GM18505 (cell line): ENCODE results near the gene PRKCE.

ENCODE experiments used
- ATAC-seq: cut with Tn5 transposase; IDR thresholded peaks from one replicate; pipeline ENCODE4 v1.9.1; 2021; ENCODE audit not compliant: unreplicated experiment
- POLR2A ChIP-seq: IDR thresholded peaks from 4 replicates; pipeline ENCODE4 v1.6.1; 2011; ENCODE audit warnings: borderline replicate concordance; ENCODE audit not compliant: insufficient read depth, insufficient read length; ENCODE audit errors: extremely low read depth

PRKCE gene

DNA sequence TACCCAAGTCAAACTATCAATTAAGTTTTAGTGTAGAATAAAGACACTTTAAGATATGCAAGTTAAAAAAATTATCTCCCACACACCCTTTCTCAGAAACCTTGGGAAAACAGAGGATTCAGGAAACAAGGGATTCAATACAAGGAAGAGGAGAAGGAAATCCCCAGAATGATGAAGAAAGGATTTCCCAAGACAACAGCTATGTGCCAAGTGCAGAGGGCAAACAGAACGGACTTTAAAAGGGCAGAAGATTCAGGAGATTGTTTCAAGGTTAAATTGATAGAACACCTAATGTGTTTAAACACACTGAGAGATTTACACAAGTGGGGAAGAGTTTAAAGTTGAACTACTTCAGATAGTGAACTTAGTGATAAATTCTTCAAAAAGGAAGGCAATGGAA, 574.3 kb downstream of the PRKCE start:
- ATAC-seq: no peak
- no peak for TF ChIP-seq POLR2A

DNA sequence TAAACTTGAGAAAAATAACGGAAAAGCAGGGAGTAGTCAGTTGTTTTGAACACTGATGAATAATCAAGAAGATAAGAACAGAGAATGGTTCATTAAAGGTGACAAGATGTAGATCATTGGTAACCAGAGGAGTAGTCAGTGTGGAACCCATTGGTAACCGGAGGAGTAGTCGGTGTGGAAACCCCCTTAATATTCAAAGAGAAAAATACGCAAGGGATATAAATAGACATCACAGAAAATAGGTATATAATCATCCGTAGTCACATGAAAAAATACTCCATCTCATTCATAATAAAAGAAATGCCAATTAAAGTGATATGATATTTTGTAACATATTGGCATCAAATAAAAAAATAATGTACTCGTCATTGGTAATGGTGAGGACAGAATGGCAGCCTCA, 575.1 kb downstream of the PRKCE start:
- no peak for TF ChIP-seq POLR2A
- ATAC-seq: no peak

DNA sequence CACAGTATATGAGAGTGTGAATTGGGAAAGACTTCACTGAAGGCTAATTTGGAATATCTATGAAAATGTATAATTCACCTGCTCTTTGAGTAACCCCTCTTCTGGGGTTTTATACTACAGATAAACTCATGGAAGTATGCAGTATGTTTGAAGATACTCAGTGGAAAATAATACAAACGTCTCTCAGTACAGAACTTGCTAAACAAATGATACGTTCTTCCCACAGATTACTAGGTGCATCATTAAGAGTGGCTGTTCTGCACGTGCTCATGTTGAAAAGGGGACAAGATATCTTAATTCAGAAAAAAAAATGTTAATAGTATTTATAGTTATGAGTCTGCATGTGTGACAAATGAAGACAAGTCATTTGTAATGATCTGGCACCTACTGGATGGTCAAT, 575.5 kb downstream of the PRKCE start:
- no peak for ATAC-seq
- TF ChIP-seq POLR2A: no peak

DNA sequence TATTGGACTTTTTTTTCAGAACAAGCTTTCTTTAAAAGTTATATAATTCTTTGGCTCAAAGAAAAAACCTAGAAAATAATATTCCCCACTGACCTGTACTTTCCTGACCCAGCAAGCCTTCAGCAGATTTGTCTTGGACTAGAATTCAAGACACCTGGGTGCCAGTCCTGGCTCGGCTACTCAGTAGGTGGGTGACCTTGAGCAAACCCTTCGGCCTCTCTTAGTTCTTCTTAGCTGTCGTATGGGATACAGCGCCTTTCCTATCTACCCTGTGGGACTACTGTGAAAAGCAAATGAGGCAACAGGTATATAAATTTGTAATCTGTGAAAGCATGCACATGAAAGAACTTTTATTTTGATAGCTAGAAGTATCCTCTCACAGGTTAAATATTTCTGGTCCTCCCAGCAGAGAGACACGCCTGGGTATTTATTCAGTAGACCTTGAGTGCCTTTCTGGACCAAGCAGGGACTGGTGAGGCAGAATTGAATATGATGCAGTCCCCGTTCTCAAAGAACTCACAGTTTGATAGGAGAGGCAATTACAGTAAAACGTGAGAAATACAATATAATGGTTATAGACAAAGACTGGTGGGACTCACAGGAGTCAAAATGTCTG, 576.3 kb downstream of the PRKCE start:
- no peak for ATAC-seq

DNA sequence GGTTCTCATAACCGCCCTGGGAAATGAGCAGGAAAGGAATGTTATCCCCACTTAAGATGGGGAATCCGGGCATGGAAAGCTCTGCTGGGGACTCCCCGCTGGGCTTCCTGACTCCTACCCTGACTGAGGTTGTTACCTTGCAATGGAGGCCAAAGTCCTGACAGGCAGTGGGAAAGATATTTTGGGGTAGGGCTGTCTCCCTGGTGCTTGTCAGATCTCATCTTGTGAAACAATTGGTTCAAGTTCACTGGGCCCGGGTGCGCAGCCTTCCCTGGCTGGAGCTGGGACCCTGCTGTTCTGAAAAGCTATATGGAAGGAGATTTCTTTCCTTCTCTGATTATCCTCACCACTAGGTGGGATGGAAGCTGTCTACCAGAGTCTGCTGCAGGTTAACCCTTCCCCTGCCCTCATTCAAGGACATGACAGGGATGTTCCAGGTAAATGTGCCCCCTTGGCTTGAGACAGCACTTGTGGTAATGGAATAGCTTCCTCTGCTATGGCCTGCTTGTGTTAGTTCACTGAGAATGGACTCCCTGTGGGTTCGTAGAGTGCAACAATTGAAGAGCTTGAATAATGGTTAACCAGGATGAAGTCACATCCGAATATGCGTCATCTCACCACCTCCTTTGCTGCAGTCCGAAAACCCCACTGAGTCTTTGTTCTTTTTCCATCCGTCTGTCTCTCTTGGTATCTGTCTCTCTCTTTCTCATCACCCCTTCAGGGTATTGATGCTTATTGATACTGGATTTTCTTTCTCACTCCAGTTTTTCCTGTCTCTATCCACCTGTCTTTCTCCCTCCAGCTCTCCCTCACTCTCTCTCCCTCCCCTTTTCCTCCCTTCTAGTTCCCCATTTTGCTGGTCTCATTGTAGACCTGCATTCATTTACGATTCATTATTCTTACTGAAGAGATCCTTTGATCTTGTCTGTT, 577.9 kb downstream of the PRKCE start:
- TF ChIP-seq POLR2A: no peak
- peak; percentile 56 for ATAC-seq

More for the DNA sequence above, 576.3 kb downstream of the PRKCE start:
- TF ChIP-seq POLR2A: no peak

DNA sequence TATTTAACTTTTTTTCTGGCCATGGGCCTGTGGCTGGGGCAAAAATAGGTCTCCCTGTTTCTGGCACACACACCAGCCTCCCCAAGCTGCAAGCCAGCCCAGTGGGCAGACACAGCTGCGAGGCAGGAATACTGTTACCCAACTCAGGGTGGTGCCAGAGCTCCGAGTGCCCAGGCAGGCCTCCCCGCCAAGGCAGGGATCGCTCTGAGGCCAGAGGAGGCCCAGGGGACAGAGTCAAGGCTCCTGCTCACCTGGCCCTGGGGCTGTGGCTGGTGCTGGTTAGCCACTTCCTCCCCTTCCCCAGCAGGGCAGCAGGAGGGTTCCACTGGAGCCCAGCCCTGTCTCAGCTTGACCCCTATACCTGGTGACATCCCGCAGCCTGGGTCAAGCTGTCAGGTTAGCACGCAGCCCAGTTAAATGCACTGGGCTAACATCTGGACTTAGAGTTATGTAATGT, 578.7 kb downstream of the PRKCE start:
- peak; percentile 52 for ATAC-seq
- TF ChIP-seq POLR2A: no peak

DNA sequence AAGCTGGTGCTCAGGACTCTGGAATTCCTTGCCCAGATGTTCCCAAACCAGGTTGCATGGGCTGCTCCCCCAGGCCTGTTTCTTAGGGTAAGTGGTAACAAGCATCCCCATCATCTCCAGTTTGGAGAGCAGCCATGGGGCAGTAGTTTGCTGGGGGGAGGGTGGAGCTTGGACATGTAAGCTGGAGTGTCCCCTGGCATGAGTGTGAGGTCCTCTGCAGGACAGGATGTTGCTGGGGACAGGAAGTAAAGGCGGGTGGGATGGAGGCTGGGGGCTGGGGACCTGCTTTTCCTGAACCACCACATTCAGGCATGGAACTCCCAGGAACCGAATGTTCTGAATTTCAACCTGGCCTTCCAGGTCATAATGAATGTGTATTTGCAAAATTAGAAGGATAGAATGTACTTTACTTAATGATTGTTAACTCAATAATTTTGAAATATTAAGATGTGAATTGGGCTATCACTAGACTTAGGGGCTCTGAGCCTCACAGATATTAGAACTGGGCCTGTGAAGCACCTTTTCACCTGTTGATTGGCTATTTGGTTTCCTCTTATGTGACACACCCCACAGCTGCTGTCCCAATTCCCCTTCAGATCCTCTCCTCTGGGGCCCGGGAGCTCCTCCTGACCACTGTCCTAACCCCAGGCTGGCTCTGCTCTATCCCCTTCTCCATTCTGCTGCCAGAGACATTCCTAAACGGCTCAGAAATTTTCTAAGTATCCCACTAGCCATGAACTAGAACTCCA, 579.4 kb downstream of the PRKCE start:
- ATAC-seq: no peak
- TF ChIP-seq POLR2A: no peak

DNA sequence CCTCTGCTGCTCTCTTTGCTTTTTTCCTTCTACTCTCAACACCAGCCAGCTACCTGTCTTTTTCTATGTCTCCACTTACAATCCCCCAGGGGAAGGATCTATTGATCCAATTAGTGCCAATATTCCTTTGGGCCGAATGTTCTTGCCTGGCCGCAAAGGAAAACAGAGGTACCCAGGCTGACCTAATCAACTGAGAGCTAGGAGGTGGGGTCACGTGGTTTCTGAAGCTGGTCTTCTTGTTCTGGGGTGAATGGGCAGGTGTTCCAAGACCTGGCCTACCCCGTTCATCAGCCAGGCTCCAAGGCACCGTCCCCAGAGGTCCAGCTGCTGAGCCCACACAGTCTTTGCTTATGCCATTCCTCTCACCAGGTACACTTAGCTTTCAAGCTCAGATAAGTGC, 580.2 kb downstream of the PRKCE start:
- no peak for ATAC-seq
- no peak for TF ChIP-seq POLR2A

DNA sequence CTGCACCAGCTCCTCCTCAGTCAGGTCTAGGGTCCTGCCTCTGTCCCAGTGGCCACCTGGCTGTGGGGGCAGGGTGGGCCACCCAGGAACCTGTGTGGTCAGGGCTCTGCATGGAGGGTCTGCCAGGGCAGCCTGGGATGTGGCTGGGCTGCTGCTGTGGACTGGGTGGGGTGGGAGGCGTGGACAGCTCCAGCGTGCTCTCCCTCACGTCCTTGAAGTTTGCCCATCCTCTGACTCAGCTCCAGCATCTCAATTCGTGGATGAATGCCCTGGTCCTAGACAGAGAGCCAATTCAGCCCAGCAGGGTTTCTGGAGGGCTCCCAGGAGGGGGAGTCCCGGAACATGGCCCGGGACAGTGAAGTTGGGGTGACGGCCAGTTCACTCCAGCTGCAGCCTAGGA, 581.4 kb downstream of the PRKCE start:
- no peak for TF ChIP-seq POLR2A
- ATAC-seq: no peak

DNA sequence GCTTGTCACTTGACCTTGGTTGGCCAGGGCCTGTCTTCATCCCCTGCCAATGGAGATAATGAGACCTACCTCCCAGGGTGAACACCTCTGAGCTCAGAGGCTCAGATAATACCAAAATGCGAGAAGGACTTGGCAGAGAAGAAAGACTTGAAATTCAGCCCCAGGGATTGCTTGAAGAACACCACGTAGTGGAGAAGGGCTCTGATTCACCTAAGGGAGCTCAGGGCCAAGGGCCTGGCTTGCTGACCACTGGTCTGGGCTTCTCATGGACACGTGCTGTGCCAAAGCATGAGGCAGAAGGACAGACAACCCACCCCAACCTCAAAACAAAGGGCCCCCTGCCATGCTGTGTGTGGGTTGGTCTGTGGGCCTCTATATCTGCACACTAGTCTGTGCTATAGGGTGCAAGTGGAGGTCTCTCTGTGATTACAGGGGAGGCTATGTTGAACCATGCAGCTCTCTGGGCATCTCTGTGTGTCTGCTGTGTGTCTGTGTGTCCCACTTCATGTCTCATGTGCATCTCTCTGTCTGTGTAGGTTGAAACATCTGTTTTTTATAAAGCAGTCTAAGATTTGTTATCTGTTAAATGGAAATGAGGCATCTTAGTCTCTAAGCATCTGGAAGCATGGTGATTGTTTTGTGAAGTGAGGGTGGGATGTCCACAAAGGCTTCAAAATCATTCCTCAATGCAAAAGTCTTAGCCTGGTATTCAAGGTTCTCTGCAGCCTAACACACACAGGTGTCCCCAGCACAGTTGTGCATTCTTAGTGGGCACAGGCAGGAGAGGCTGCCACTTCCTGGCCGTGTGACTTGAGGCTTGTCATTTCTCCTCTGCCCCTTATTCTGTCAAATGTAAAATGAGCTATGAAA, 584.8 kb downstream of the PRKCE start:
- no peak for TF ChIP-seq POLR2A
- no peak for ATAC-seq

DNA sequence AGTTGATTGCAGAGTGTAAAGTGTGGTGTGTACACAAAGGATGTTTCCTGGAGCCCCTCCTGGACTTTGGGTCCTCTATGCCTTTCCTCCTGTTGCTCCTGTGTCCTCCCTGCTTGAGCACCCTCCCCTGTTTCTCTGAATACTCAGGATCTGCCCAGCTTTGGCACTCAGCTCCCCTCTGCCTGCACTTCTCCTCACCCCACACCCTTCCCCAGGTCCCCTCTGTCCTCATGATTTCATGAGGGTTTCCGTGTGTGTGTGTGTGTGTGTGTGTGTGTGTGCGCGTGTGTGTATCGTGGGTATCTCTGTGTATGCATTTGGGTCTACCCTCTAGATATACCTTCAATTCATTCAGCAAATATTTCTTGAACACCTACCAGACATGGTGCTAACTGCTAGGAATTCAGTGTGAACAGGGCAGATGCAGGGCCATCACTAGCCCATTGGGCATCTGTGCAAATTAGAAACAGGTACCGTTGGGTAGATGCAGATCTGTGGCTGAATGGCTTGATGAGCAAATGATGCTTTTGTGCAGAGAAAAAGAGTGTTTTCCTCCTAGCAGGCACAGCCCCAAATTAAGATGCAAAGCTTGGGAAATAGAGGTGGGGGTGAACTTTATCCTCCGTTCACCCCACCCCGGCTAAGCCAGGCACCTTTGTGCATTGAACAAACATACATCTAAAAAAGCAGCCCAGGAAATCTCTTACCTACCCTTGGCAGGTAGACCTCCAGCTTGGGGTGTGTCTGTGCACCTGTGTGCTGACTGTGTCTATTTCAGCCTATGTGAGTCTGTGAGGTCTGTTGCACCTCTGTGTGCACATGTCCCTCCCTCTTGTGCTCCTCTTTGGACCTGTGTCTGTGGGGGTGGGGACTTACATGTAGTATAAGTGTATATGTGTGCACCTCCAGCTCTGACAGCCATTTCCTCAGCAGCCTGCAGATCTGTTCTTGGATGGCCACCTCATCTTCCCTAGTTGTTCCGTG, 585.7 kb downstream of the PRKCE start:
- no peak for TF ChIP-seq POLR2A
- ATAC-seq: no peak
